Trophoblast cell (in vitro differentiated cells and primary cell): ENCODE data around the gene E2F7.

Experiments used
- DNase-seq, 2 donors: peaks; one replicate each; pipeline ENCODE4 v3.0.0-alpha.2; 2016
- H2AFZ ChIP-seq: 2 replicates; pipeline ENCODE4 v1.6.1; 2013; ENCODE audit warnings: low read length, moderate library complexity, mild to moderate bottlenecking; ENCODE audit not compliant: insufficient read depth, poor library complexity
- H2AK5ac ChIP-seq: 2 replicates; pipeline ENCODE4 v1.6.1; 2013; ENCODE audit warnings: mild to moderate bottlenecking, low read length
- H2BK120ac ChIP-seq: 2 replicates; pipeline ENCODE4 v1.6.1; 2013; ENCODE audit warnings: low read length, mild to moderate bottlenecking, moderate library complexity; ENCODE audit not compliant: insufficient read depth, poor library complexity
- H2BK12ac ChIP-seq: 2 replicates; pipeline ENCODE4 v1.6.1; 2013; ENCODE audit warnings: mild to moderate bottlenecking, low read length, moderate library complexity
- H2BK5ac ChIP-seq: 2 replicates; pipeline ENCODE4 v1.6.1; 2013; ENCODE audit warnings: low read length, low read depth, moderate library complexity, mild to moderate bottlenecking; ENCODE audit not compliant: poor library complexity
- H3K14ac ChIP-seq: 2 replicates; pipeline ENCODE4 v1.6.1; 2013; ENCODE audit warnings: mild to moderate bottlenecking, low read length
- H3K18ac ChIP-seq: 2 replicates; pipeline ENCODE4 v1.6.1; 2013; ENCODE audit warnings: mild to moderate bottlenecking, low read length
- H3K23ac ChIP-seq: 2 replicates; pipeline ENCODE4 v1.6.1; 2013; ENCODE audit warnings: low read length
- H3K27ac ChIP-seq: 2 replicates; pipeline ENCODE4 v1.5.1; 2013; ENCODE audit warnings: low read depth, mild to moderate bottlenecking, inconsistent platforms, low read length, moderate library complexity
- H3K27me3 ChIP-seq: 2 replicates; pipeline ENCODE4 v1.6.1; 2013; ENCODE audit warnings: inconsistent platforms, mild to moderate bottlenecking, low read length, moderate library complexity; ENCODE audit not compliant: insufficient read depth
- H3K36me3 ChIP-seq, 2 experiments: 1 replicate in 1 of 2; 2 replicates in 1 of 2; pipeline ENCODE4 v1.6.1; 2013; ENCODE audit warnings: low read length in 2 of 2, mild to moderate bottlenecking in 2 of 2, moderate library complexity in 1 of 2; ENCODE audit not compliant: insufficient read depth in 2 of 2, control insufficient read depth in 1 of 2
- H3K4ac ChIP-seq: 2 replicates; pipeline ENCODE4 v1.6.1; 2013; ENCODE audit warnings: low read depth, mild to moderate bottlenecking, low read length, moderate library complexity
- H3K4me1 ChIP-seq, 2 experiments: 1 replicate in 1 of 2; 2 replicates in 1 of 2; pipeline ENCODE4 v1.6.1; 2013; ENCODE audit warnings: low read length in 2 of 2, mild to moderate bottlenecking in 2 of 2, moderate library complexity in 1 of 2; ENCODE audit not compliant: insufficient read depth in 2 of 2, control insufficient read depth in 1 of 2
- H3K4me2 ChIP-seq: 2 replicates; pipeline ENCODE4 v1.6.1; 2013; ENCODE audit warnings: inconsistent platforms, mild to moderate bottlenecking, low read length, moderate library complexity
- H3K4me3 ChIP-seq: 2 replicates; pipeline ENCODE4 v1.5.1; 2013; ENCODE audit warnings: mild to moderate bottlenecking, low read depth, low read length, inconsistent platforms
- H3K79me1 ChIP-seq: one replicate; pipeline ENCODE4 v1.6.1; 2013; ENCODE audit warnings: low read length
- H3K79me2 ChIP-seq: 2 replicates; pipeline ENCODE4 v1.6.1; 2013; ENCODE audit warnings: low read length, mild to moderate bottlenecking; ENCODE audit not compliant: control insufficient read depth, insufficient read depth, poor library complexity
- H3K9ac ChIP-seq: 2 replicates; pipeline ENCODE4 v1.6.1; 2013; ENCODE audit warnings: mild to moderate bottlenecking, low read length
- H3K9me3 ChIP-seq: 2 replicates; pipeline ENCODE4 v1.6.1; 2013; ENCODE audit warnings: low read depth, mild to moderate bottlenecking, control low read depth, inconsistent platforms, low read length; ENCODE audit not compliant: insufficient read depth
- H4K12ac ChIP-seq: 2 replicates; pipeline ENCODE4 v1.6.1; 2013; ENCODE audit warnings: low read depth, mild to moderate bottlenecking, low read length, moderate library complexity
- H4K8ac ChIP-seq: 2 replicates; pipeline ENCODE4 v1.6.1; 2013; ENCODE audit warnings: low read depth, mild to moderate bottlenecking, low read length, moderate library complexity
- H4K91ac ChIP-seq: one replicate; pipeline ENCODE4 v1.6.1; 2013; ENCODE audit warnings: low read depth, mild to moderate bottlenecking, low read length, moderate library complexity
- WGBS: extraction: QIAGEN DNeasy Blood & Tissue Kit; methylation state at CpG from one replicate; pipeline ENCODE4 v1.1.7; 2013; ENCODE audit warnings: missing lambda C conversion rate; ENCODE audit not compliant: insufficient read length, insufficient coverage; ENCODE audit errors: extremely low coverage; 5-methylcytosine and 5-hydroxymethylcytosine counted together

The E2F7 gene

GRCh38 chr12:77044721-77045120, 20.6 kb downstream of the E2F7 start:
- H2AK5ac ChIP-seq: no peak overlapping the region
- no peaks in the 10 kb centered on the region for H3K79me2 ChIP-seq
- H3K27ac ChIP-seq: no peak overlapping the region
- H4K8ac ChIP-seq: no peak overlapping the region
- no peak overlapping the region for H2AFZ ChIP-seq
- no peaks in the 10 kb centered on the region for H3K9me3 ChIP-seq
- no peak overlapping the region for H2BK5ac ChIP-seq
- H4K12ac ChIP-seq: no peak overlapping the region
- H3K4me2 ChIP-seq: no peak overlapping the region
- H3K23ac ChIP-seq: no peak overlapping the region
- H3K4ac ChIP-seq: no peak overlapping the region
- WGBS: no CpG with 5 or more reads among the region's 2 CpGs
- H4K91ac ChIP-seq: no peak overlapping the region
- H3K4me1 ChIP-seq: no peaks in the 10 kb centered on the region
- peaks cover 0 to 13% of the 10 kb centered on the region in 2 experiments for H3K36me3 ChIP-seq
- H3K4me3 ChIP-seq: no peak overlapping the region
- H3K27me3 ChIP-seq: no peaks in the 10 kb centered on the region
- no peak overlapping the region for H3K14ac ChIP-seq
- H3K9ac ChIP-seq: no peak overlapping the region
- no peak overlapping the region for H2BK120ac ChIP-seq
- DNase-seq: no peak
- no peak overlapping the region for H3K18ac ChIP-seq
- H3K79me1 ChIP-seq: no peaks in the 10 kb centered on the region
- H2BK12ac ChIP-seq: no peak overlapping the region

DNA sequence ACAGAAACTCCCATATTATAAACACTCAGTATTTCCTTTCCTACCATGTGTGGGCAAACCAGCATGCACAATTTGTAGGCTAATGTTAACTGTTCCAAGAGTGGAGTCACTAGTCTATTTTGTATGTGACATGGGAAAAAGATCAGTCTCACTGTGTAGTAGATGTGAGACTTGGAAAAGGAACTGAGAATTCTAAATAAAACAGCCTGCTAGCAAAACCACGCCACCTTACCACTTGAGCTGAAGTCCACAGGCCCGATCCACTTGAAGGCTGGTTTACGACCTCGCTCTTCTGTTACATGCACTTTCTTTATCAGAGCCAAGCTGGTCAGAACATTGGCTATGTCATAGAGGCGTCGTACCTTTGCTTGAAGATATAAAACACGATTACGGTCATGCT, 22.5 kb downstream of the E2F7 start:
- no peak overlapping the region for H2BK120ac ChIP-seq
- H3K4me3 ChIP-seq: no peak overlapping the region
- H3K14ac ChIP-seq: no peak overlapping the region
- no peak overlapping the region for H2AFZ ChIP-seq
- no CpG with 5 or more reads among the region's 8 CpGs for WGBS
- no peak overlapping the region for H3K4me2 ChIP-seq
- H3K79me2 ChIP-seq: no peaks in the 10 kb centered on the region
- no peak overlapping the region for H2AK5ac ChIP-seq
- H3K27ac ChIP-seq: no peak overlapping the region
- no peak overlapping the region for H2BK5ac ChIP-seq
- no peak overlapping the region for H3K23ac ChIP-seq
- no peak overlapping the region for H4K91ac ChIP-seq
- H4K12ac ChIP-seq: no peak overlapping the region
- H2BK12ac ChIP-seq: no peak overlapping the region
- no peak overlapping the region for H3K18ac ChIP-seq
- H3K9me3 ChIP-seq: no peaks in the 10 kb centered on the region
- H3K4me1 ChIP-seq: no peaks in the 10 kb centered on the region
- H3K79me1 ChIP-seq: no peaks in the 10 kb centered on the region
- no peak overlapping the region for H4K8ac ChIP-seq
- no peak for DNase-seq
- H3K27me3 ChIP-seq: no peaks in the 10 kb centered on the region
- peaks cover 0 to 10% of the 10 kb centered on the region in 2 experiments for H3K36me3 ChIP-seq
- H3K9ac ChIP-seq: no peak overlapping the region
- H3K4ac ChIP-seq: no peak overlapping the region

DNA sequence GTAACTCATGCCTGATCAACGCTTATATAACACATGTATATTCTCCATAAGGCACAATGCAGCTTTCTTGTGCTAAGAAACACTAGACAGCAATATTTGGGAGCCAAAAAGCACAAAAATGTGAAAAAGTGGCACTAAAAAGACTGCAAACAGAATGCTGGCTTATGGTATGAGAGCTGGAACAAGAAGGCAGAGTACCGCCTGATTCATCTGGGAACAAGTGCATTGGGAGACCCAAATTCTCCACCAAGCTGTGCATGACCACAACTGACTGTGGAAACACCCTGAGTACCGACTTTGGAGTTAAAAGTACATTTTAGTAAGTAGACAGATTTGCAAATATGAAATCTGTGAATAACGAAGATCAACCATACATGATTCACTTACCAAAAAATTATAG, 25.1 kb downstream of the E2F7 start:
- no peaks in the 10 kb centered on the region for H3K9me3 ChIP-seq
- no peak overlapping the region for H2BK12ac ChIP-seq
- H3K36me3 ChIP-seq: peaks cover 0 to 10% of the 10 kb centered on the region in 2 experiments
- no peak overlapping the region for H3K9ac ChIP-seq
- H3K27me3 ChIP-seq: no peaks in the 10 kb centered on the region
- no peak overlapping the region for H3K27ac ChIP-seq
- no peak overlapping the region for H3K23ac ChIP-seq
- no peak overlapping the region for H4K91ac ChIP-seq
- no peak overlapping the region for H3K4me2 ChIP-seq
- no peak overlapping the region for H3K18ac ChIP-seq
- H3K4me1 ChIP-seq: no peaks in the 10 kb centered on the region
- H3K4me3 ChIP-seq: no peak overlapping the region
- H3K79me2 ChIP-seq: no peaks in the 10 kb centered on the region
- H2AK5ac ChIP-seq: no peak overlapping the region
- H2BK120ac ChIP-seq: no peak overlapping the region
- WGBS: no CpG with 5 or more reads among the region's 4 CpGs
- H3K4ac ChIP-seq: no peak overlapping the region
- no peaks in the 10 kb centered on the region for H3K79me1 ChIP-seq
- no peak overlapping the region for H3K14ac ChIP-seq
- H4K12ac ChIP-seq: no peak overlapping the region
- H4K8ac ChIP-seq: no peak overlapping the region
- no peak overlapping the region for H2BK5ac ChIP-seq
- no peak for DNase-seq
- H2AFZ ChIP-seq: no peak overlapping the region

GRCh38 chr12:77035226-77035625, 30.1 kb downstream of the E2F7 start:
- H2BK12ac ChIP-seq: no peak overlapping the region
- H3K79me1 ChIP-seq: no peaks in the 10 kb centered on the region
- no peak overlapping the region for H3K4ac ChIP-seq
- no peak for DNase-seq
- H4K91ac ChIP-seq: no peak overlapping the region
- H3K23ac ChIP-seq: no peak overlapping the region
- no peak overlapping the region for H3K27ac ChIP-seq
- no peak overlapping the region for H3K18ac ChIP-seq
- WGBS: no CpG with 5 or more reads among the region's 1 CpG
- H3K79me2 ChIP-seq: no peaks in the 10 kb centered on the region
- peaks cover 6 to 9% of the 10 kb centered on the region in 2 experiments for H3K36me3 ChIP-seq
- no peak overlapping the region for H2BK5ac ChIP-seq
- no peak overlapping the region for H2AK5ac ChIP-seq
- H3K4me3 ChIP-seq: no peak overlapping the region
- no peak overlapping the region for H2AFZ ChIP-seq
- H3K27me3 ChIP-seq: no peaks in the 10 kb centered on the region
- no peak overlapping the region for H3K9ac ChIP-seq
- H4K8ac ChIP-seq: no peak overlapping the region
- H3K14ac ChIP-seq: no peak overlapping the region
- H3K4me2 ChIP-seq: no peak overlapping the region
- H2BK120ac ChIP-seq: no peak overlapping the region
- no peaks in the 10 kb centered on the region for H3K9me3 ChIP-seq
- no peak overlapping the region for H4K12ac ChIP-seq
- peaks cover 4% of the 10 kb centered on the region in 2 experiments for H3K4me1 ChIP-seq
